HCT116 (cell line): ENCODE measurements around the gene EGFLAM. TPM values are rescaled to one million over a fixed set of nuclear protein-coding genes. Genes with fewer than 3 reads are reported as not detected.

ENCODE experiments used
- ATAC-seq: fragments of 200-7000 bp; cut with Tn5 transposase; 2 replicates; pipeline ENCODE4 v1.9.1; 2020; ENCODE audit warnings: mild to moderate bottlenecking, moderate library complexity
- BruUV-seq: library from RNA; stranded (reverse); fragments of 400-500 nt; replicated peaks from 2 replicates; lab custom pipeline; 2021; lab: Mats Ljungman, UMichigan
- CTCF ChIA-PET: fragments of 300-600 bp; sonication (Branson Sonifier 250); formaldehyde crosslinking; loops from one replicate; lab custom pipeline; 2021; ENCODE audit warnings: antibody characterized with exemption; lab: Charles Lee
- POLR2A ChIA-PET: fragments of 300-600, 350-600 bp; sonication (Branson Sonifier 250); formaldehyde crosslinking; loops from one replicate; lab custom pipeline; 2021; ENCODE audit warnings: antibody characterized with exemption; lab: Charles Lee
- RAD21 ChIA-PET, 2 experiments: fragments of 300-600 bp; sonication (Branson Sonifier 250); formaldehyde crosslinking; loops; one replicate each; lab custom pipeline; 2023; ENCODE audit warnings: low total read pairs in 2 of 2; ENCODE audit not compliant: uncharacterized antibody in 2 of 2, unreplicated experiment in 2 of 2, low non-redundant PET in 1 of 2; lab: Charles Lee
- DNase-seq: peaks from one replicate; pipeline ENCODE4 v3.0.0-alpha.2; 2010; ENCODE audit warnings: low read depth, low spot score
- H2AFZ ChIP-seq: fragments of 200-600 bp; shearing (Covaris generic), sonication (generic); 2 replicates; pipeline ENCODE4 v1.6.1; 2017; ENCODE audit warnings: low read depth, mixed run types, mixed read lengths, antibody characterized with exemption, low read length; ENCODE audit not compliant: poor library complexity, severe bottlenecking
- H3K27ac ChIP-seq: 2 replicates; pipeline ENCODE4 v1.5.1; 2012; ENCODE audit warnings: low read depth, low read length
- H3K27me3 ChIP-seq: fragments of 200-600 bp; sonication (generic); 2 replicates; pipeline ENCODE4 v1.6.1; 2016; ENCODE audit warnings: mixed run types, low read length, mixed read lengths; ENCODE audit not compliant: insufficient read depth
- H3K36me3 ChIP-seq, 2 experiments: fragments of 200-500 bp in 1 of 2; fragments of 200-600 bp in 1 of 2; sonication (Bioruptor generic) in 1 of 2; sonication (generic) in 1 of 2; 2 replicates each; pipeline versions ENCODE4 v1.5.1 to v1.6.1; 2014 to 2016; ENCODE audit warnings: low read length in 2 of 2, inconsistent platforms in 1 of 2, mixed read lengths in 1 of 2, mixed run types in 1 of 2; ENCODE audit not compliant: insufficient read depth in 2 of 2, control insufficient read depth in 1 of 2
- H3K4me1 ChIP-seq, 2 experiments: fragments of 200-600 bp in 1 of 2; sonication (generic) in 1 of 2; 2 replicates each; pipeline versions ENCODE4 v1.5.1 to v1.6.1; 2012 to 2017; ENCODE audit warnings: low read length in 2 of 2, inconsistent platforms in 1 of 2, mild to moderate bottlenecking in 1 of 2, mixed read lengths in 1 of 2, mixed run types in 1 of 2, moderate library complexity in 1 of 2; ENCODE audit not compliant: insufficient read depth in 2 of 2, control insufficient read depth in 1 of 2
- H3K4me2 ChIP-seq: fragments of 200-600 bp; sonication (generic); 2 replicates; pipeline ENCODE4 v1.6.1; 2017; ENCODE audit warnings: mixed run types, low read length, mixed read lengths
- H3K4me3 ChIP-seq, 2 experiments: fragments of 200-600 bp in 1 of 2; sonication (generic) in 1 of 2; replicated peaks in 1 of 2; 2 replicates each; pipeline ENCODE4 v1.5.1; 2011 to 2016; ENCODE audit warnings: low read length in 2 of 2, control low read depth in 1 of 2, low read depth in 1 of 2, mild to moderate bottlenecking in 1 of 2, mixed read lengths in 1 of 2, mixed run types in 1 of 2
- H3K79me2 ChIP-seq: fragments of 200-600 bp; sonication (generic); 2 replicates; pipeline ENCODE4 v1.6.1; 2017; ENCODE audit warnings: mild to moderate bottlenecking, mixed run types, low read length, moderate library complexity, mixed read lengths; ENCODE audit not compliant: insufficient read depth
- H3K9ac ChIP-seq: fragments of 200-600 bp; sonication (generic); 2 replicates; pipeline ENCODE4 v1.6.1; 2016; ENCODE audit warnings: low read length, mixed read lengths
- H3K9me2 ChIP-seq: fragments of 200-600 bp; sonication (generic), shearing (Covaris generic); 2 replicates; pipeline ENCODE4 v1.6.1; 2017; ENCODE audit warnings: mixed run types, mild to moderate bottlenecking, moderate library complexity; ENCODE audit not compliant: insufficient read depth
- H3K9me3 ChIP-seq, 2 experiments: fragments of 200-500 bp in 1 of 2; fragments of 200-600 bp in 1 of 2; sonication (Bioruptor generic) in 1 of 2; sonication (generic) in 1 of 2; 2 replicates each; pipeline ENCODE4 v1.6.1; 2014 to 2017; ENCODE audit warnings: low read length in 2 of 2, mixed read lengths in 2 of 2, inconsistent platforms in 1 of 2, low read depth in 1 of 2, mild to moderate bottlenecking in 1 of 2, mixed run types in 1 of 2, moderate library complexity in 1 of 2; ENCODE audit not compliant: control insufficient read depth in 1 of 2, insufficient read depth in 1 of 2
- H4K20me1 ChIP-seq: fragments of 200-600 bp; sonication (generic), shearing (Covaris generic); 2 replicates; pipeline ENCODE4 v1.6.1; 2017; ENCODE audit warnings: mixed run types, mild to moderate bottlenecking, moderate library complexity; ENCODE audit not compliant: insufficient read depth
- CBX3 ChIP-seq: IDR thresholded peaks from 2 replicates; pipeline ENCODE4 v1.6.1; 2012; ENCODE audit warnings: low read depth
- EZH2phosphoT487 ChIP-seq: fragments of 200-600 bp; IDR thresholded peaks from 2 replicates; pipeline ENCODE4 v1.6.1; 2018; ENCODE audit warnings: antibody characterized with exemption, borderline replicate concordance
- JUND ChIP-seq: IDR thresholded peaks from 2 replicates; pipeline ENCODE4 v1.6.1; 2012
- RAD21 ChIP-seq: IDR thresholded peaks from 2 replicates; pipeline ENCODE4 v1.6.1; 2012; ENCODE audit warnings: low read depth, mild to moderate bottlenecking
- YY1 ChIP-seq: IDR thresholded peaks from 2 replicates; pipeline ENCODE4 v1.6.1; 2011; ENCODE audit warnings: low read length, low read depth, moderate library complexity, mild to moderate bottlenecking; ENCODE audit not compliant: insufficient replicate concordance; ENCODE audit errors: extremely low read depth
- intact Hi-C: fragments of 100-400 bp; cut with micrococcal nuclease; formaldehyde crosslinking; loops from 2 replicates; pipeline ENCODE4 v1.10.0; 2022
- total RNA-seq: library from RNA; stranded (reverse); gene quantifications from one replicate; pipeline ENCODE4 v1.2.1, GENCODE V29; 2021; ENCODE audit not compliant: unreplicated experiment
- TF ChIP-seq, protein P1 (sequence below): IDR thresholded peaks from 2 replicates; pipeline ENCODE4 v1.6.1; 2012; ENCODE audit warnings: low read depth

EGFLAM gene
- total RNA-seq, 1 experiment from 2014 or later, result not detected

- H3K9ac ChIP-seq, result no peak overlapping the region
- no peaks in the 10 kb centered on the region for H3K9me3 ChIP-seq
- H2AFZ ChIP-seq, result no peak overlapping the region
- ChIA-PET CTCF (interaction anchor here (3.7 kb wide), 1 partner anchor 231 kb away, joined by 17 read pairs; no protein-coding TSS in a partner anchor), POLR2A (no interaction called here), RAD21 (no interaction called here)
- intact Hi-C loops, result no loop called here
- ATAC-seq (no peak), DNase-seq (no peak)
- no peaks in the 10 kb centered on the region for H3K36me3 ChIP-seq
- H3K4me2 ChIP-seq, result no peak overlapping the region
- TF ChIP-seq, protein P1, sequence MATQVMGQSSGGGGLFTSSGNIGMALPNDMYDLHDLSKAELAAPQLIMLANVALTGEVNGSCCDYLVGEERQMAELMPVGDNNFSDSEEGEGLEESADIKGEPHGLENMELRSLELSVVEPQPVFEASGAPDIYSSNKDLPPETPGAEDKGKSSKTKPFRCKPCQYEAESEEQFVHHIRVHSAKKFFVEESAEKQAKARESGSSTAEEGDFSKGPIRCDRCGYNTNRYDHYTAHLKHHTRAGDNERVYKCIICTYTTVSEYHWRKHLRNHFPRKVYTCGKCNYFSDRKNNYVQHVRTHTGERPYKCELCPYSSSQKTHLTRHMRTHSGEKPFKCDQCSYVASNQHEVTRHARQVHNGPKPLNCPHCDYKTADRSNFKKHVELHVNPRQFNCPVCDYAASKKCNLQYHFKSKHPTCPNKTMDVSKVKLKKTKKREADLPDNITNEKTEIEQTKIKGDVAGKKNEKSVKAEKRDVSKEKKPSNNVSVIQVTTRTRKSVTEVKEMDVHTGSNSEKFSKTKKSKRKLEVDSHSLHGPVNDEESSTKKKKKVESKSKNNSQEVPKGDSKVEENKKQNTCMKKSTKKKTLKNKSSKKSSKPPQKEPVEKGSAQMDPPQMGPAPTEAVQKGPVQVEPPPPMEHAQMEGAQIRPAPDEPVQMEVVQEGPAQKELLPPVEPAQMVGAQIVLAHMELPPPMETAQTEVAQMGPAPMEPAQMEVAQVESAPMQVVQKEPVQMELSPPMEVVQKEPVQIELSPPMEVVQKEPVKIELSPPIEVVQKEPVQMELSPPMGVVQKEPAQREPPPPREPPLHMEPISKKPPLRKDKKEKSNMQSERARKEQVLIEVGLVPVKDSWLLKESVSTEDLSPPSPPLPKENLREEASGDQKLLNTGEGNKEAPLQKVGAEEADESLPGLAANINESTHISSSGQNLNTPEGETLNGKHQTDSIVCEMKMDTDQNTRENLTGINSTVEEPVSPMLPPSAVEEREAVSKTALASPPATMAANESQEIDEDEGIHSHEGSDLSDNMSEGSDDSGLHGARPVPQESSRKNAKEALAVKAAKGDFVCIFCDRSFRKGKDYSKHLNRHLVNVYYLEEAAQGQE, result peak; percentile 20
- TF ChIP-seq RAD21, result no peak
- no peak for TF ChIP-seq JUND
- TF ChIP-seq YY1, result no peak
- no peak overlapping the region for H3K27ac ChIP-seq
- H4K20me1 ChIP-seq, result no peaks in the 10 kb centered on the region
- BruUV-seq, result no TSS peak
- H3K4me3 ChIP-seq, result no peak overlapping the region
- no peaks in the 10 kb centered on the region for H3K79me2 ChIP-seq
- H3K9me2 ChIP-seq, result no peaks in the 10 kb centered on the region
- H3K27me3 ChIP-seq, result no peaks in the 10 kb centered on the region
- H3K4me1 ChIP-seq, result peaks cover 0 to 3% of the 10 kb centered on the region in 2 experiments; a peak in 1 of 4 replicates
Measured at GRCh38 chr5:38210676-38211353, 47.5 kb upstream of the EGFLAM start.

DNA sequence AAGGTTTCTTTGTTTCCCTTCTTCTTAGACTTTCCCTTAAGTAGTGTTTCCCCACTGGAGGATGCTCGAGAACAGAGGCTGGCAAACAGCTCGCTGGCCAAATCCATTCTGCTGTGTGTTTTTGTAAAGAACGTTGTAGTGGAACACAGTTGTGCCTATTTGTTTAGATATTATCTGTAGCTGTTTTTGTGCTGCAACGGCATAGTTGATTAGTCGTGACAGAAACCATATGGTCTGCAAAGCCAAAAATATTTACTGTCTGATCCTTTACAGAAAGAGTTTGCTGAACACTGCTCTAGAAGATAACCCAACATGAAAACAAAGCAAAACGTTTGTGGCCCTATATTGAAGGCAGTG is 47.0 kb upstream of the EGFLAM start:
- Histone ChIP-seq H3K27ac (no peak overlapping the region), H3K36me3 (no peaks in the 10 kb centered on the region), H3K9me3 (no peaks in the 10 kb centered on the region), H3K4me2 (no peak overlapping the region), H3K79me2 (no peaks in the 10 kb centered on the region), H2AFZ (no peak overlapping the region), H3K4me1 (peaks cover 0 to 3% of the 10 kb centered on the region in 2 experiments; a peak in 1 of 4 replicates), H4K20me1 (no peaks in the 10 kb centered on the region), H3K9ac (no peak overlapping the region), H3K4me3 (no peak overlapping the region), H3K27me3 (no peaks in the 10 kb centered on the region), H3K9me2 (no peaks in the 10 kb centered on the region)
- ATAC-seq (no peak), DNase-seq (no peak)
- POLR2A ChIA-PET, result no interaction called here
- no TSS peak for BruUV-seq
- RAD21 ChIA-PET, result no interaction called here
- TF ChIP-seq EZH2phosphoT487 (no peak), CBX3 (no peak)
- intact Hi-C loops, result no loop called here
- CTCF ChIA-PET, result interaction anchor here (3.7 kb wide), 1 partner anchor 230 kb away, joined by 17 read pairs; no protein-coding TSS in a partner anchor
